Germinal center (tissue), 1 donor: ENCODE results near the gene KIF16B.
A peak's percentile ranks its signal among the peaks of the same experiment; 100 is the strongest.
"Not testable (repeated sequence)": the region's sequence is repeated elsewhere in the genome, so short reads cannot be mapped to it uniquely, and the experiment has no call there.

Source experiments
- DNase-seq: peaks from one replicate; pipeline ENCODE4 v3.0.0; 2012; ENCODE audit warnings: mixed read lengths, low spot score

KIF16B gene

DNA sequence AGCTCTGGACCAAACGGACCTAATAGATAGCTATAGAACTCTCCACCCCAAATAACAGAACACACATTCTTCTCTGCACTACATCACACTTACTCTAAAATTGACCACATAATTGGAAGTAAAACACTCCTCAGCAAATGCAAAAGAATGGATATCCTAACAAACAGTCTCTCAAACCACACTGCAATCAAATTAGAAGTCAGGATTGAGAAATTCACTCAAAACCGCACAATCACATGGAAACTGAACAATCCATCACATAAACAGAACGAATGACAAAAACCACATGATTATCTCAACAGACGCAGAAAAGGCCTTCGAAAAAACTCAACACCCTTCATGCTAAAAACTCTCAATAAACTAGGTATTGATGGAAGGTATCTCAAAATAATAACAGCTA, 50.6 kb downstream of the KIF16B start:
- DNase-seq: not testable (repeated sequence)

DNA sequence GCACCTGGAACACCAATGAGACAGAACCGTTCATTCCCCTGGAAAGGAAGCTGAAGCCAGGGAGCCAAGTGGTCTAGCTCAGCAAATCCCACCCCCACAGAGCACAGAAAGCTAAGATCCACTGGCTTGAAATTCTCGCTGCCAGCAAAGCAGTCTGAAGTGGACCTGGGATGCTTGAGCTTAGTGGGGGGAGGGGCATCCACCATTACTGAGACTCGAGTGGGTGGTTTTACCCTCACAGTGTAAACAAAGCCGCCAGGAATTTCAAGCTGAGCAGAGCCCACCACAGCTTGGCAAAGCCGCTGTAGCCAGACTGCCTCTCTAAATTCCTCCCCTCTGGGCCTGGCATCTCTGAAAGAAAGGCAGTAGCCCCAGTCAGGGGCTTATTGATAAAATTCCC, 53.1 kb downstream of the KIF16B start:
- no peak for DNase-seq

DNA sequence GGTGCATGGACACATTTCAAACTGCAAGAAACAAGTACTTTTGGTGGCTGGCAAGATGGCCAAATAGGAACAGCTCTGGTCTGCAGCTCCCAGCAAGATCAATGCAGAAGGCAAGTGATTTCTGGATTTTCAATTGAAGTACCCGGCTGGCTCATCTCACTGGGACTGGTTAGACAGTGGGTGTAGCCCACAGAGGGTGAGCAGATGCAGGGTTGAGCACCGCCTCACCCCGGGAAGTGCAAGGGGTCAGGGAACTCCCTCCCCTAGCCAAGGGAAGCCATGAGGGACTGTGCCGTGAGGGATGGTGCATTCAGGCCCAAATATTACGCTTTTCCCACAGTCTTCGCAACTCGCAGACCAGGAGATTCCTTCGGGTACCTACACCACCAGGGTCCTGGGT, 53.6 kb downstream of the KIF16B start:
- DNase-seq: not testable (repeated sequence)

DNA sequence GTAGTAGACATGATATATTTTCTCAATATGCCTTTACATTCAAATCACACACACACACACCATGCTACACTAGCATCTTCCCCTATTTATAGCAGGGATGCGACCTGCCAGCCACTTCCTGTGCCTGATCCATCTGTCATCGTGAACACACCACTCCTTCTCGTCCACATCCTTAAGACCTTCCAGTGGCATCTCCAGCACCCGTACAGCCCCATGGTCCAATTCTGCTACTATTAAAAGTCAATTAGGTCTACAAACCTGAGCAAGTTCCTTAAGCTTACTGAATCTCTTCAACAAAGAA, 54.5 kb downstream of the KIF16B start:
- no peak for DNase-seq

DNA sequence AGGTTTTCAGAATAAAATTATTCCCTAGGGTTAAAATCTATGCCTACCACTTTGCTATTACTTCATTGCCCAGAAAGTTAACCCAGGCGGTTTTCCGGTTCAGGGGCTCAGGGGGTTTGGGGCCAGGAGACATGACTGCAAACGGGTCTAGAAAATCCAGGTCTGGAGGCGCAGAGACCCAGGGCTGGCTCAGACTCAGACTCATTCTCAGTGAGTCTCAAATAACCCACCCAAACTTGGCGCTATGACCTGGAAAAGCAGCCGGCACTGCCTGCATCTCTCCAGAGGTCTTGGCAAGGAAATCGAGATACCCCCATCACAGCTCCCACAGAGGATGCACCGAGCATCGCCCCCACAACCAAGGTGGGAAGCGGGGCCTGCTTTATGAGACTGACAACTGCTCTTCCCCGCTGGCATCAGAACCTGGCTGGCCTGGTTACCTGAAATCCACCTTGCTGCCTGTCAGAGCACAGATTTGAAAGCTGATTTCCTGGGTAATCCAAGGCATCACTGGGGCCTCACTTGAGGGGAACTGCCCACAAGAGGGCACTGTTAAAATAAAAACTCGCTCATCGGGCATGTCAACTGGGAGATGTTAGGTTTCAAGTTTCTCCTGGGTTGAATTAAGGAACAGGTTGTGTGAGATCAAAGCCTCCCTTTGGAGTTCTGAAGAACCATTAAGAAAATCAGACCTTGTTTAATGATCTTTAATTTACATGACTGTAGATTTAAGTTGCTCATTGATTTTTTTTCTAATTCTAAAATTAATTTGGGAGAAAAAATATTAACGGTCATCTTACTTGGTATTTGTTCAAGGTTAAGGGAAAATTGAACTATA, 55.1 kb downstream of the KIF16B start:
- DNase-seq: peak; percentile 66

DNA sequence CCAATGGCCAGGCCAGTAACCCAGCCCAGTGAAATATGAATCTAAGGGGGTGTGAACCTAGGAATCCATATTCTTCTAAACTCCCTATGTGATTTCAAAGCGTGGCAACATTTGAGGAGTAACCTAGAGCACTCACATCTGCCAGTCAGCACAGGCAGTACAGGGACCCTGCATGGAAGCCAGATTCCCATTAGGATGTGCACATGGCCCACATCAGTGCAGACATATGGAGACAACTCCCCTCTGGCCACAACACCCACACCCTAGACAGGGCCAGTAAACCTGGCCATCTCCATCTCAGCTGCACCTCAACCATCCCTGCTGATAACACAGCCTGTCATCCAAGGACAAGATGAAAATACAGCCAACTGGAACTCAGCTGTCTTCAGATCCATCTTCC, 56.5 kb downstream of the KIF16B start:
- no peak for DNase-seq

DNA sequence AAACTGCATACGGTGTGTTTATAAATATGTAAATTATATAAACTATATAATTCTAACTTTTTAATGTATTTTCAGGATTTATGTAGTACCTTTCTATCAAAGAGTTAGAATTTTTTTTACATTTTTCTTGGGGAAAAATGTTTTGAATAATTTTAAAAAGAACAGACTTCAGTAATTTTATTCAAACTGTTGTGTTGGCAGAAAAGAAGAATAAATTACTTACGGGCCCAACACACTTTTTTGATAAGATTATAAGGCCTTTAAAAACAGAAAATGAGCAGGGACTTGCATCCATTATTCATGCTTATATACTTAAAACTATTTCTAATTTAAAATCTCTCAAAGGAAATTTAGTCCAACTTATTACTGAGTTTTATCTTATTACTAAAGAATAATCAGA, 58.2 kb downstream of the KIF16B start:
- no peak for DNase-seq

DNA sequence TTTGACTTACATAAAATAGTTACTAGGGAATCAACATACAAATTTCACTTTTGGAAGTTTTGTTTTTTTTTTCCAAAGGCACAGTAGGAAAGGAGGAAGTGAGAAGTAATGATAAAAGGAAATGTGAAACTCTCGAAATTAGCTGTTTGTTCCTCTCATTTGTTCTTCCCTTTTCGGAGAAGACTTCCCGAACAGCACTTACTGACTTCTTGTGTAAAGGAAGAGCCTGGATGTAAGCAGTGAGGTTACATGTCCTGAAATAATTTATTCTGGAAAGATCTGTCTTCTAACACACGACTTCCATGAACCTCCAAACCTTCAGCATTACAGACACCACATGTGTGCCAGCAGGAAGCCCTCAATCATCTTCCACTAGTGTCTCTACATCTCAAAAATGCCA, 59.1 kb downstream of the KIF16B start:
- DNase-seq: no peak

DNA sequence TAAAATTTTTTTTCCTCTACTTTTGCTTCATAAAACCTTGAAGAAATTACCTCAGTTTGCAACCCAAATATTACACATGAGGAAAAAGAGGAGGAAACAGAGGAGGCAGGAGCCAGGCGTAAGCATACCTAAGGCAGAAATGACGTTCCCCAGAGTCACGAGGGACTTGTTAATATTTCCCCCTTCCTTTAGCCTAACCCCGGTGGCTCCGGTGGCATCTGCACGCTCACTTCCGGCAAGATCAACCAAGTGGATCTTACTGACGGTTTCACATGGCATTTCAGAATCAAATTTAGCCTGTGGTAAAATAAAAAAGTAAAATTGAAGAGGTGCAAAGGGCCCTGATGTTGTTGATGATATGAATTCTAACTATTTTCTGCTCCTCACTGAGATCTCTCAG, 67.4 kb downstream of the KIF16B start:
- peak; percentile 37 for DNase-seq

DNA sequence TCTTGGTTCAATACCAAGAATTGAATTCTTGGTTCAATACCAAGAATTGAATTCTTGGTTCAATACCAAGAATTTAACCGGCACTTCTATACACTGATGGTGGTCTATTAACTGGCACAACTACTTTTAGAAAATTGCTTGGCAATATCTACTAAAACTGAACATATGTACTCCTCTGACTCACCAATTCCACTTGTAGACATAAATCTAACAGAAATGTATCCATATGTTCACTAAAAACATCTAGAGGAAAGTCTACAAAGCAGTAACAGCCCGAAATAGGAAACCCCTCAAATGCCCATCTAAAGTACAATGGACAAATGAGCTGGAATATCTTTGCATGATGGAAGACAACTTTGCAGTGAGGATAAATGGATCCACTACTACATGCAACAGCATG, 71.9 kb downstream of the KIF16B start:
- no peak for DNase-seq

DNA sequence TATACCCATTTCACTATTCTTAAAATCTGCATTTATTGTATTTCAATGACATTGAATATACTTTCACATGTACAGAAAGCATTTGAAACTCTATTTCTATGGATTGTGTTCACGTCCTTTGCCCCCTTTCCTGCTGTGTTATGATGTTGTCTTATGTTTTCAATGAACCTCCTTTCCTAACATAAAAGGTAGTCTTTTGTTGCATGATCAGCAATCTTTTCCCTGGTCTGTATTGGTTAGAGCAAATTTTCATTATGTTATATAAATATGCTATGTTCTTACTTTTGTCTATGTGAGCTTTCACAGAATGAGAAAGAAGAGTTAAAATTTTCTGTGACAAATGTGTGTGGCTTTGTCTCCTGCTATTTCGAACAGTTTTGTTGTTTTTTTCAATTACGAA, 73.1 kb downstream of the KIF16B start:
- DNase-seq: no peak

DNA sequence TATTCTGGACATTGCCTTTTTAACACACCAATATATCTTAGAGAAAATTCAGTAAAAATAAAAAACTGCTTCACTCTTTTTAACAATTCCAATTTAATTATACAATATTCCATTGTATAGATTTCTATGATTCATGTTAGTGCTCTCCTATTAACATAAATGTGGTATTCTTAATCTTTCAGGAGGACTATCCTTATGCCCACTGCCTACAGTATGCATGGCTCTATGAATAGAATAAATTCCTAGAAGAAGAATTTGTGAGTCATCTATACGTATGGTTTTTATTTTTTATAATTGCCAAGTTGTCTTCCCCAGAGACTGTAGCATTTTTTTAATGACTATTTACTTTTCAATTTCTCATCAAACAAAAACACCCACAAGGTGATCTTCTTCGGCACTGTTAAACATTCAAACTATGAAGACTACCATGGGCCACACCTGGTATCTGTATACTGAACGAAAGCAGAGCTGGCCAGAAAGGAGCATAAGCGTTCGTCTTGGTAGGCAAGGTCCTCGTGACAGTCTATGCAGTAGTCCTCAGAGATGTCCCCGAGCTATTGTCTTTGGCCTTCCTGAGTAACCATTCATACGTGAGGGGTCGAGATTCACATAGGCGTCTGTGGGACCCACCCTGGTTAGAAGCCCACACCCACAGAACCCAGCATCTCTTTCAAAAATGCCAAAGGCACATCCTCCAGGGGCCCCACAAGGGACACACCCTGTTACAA, 74.6 kb downstream of the KIF16B start:
- no peak for DNase-seq

DNA sequence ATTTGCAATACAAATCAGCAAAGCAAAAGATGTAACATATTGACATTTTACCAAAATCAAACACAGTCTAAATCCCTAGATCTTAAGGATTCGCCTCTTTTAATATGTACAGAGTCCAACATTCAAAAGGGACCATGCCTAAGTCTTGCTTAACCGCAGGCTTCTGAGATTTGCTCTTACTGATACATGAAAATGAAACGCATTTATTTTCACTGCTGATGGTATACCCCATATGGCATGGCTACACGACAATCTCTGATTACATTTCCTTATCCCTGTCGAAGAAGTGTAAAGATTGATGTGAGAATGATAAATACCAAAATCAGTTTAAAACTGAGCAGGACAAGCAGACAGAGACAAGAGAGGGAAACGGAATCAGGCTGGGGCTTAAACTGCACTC, 75.4 kb downstream of the KIF16B start:
- no peak for DNase-seq

DNA sequence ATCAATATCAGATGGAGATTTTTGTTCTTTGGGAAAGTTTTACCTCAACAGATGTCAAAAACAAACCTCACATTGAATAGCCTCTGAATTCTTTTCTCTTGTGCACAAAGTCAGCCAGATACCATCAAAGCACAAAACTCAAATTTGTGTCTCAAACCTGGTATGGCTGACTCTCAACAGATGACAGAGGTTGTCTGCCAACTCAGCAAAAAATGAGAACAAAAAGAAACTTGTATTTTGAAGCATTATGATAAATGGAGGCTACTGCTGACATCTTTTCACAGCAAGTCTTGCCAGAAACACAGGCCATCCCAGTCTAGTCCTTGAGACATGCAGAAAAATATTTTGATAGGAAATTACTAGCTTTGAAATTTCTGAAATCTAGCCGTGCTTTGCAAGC, 79.8 kb downstream of the KIF16B start:
- DNase-seq: no peak

DNA sequence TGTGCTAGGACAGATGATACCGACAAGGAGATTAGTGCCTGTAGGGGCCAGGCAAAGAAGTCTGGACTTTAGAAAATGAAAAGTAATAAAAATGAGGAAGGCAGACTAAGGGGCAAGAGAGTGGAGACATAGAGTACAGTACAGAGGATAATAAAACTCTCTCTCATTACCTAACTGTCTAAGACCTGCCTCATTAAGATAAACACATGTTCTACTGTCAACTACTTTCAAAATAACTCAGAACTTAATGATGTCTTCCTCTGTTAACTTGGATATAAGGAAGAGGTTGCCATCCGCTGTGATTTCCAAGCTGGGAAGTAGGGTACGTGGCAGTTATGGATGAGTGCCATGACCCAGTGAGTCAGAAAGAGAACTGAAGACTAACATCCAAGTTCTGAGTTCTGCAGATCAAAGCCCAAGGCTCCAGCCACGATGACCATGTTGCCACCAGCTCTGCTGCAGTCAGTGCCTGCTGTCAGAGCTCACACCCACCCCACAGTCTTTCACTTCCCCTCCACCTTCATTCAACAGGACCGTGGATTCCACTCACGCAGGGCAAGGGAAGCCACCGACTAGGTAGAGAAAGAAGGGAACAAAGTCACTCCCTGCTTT, 81.8 kb downstream of the KIF16B start:
- no peak for DNase-seq

DNA sequence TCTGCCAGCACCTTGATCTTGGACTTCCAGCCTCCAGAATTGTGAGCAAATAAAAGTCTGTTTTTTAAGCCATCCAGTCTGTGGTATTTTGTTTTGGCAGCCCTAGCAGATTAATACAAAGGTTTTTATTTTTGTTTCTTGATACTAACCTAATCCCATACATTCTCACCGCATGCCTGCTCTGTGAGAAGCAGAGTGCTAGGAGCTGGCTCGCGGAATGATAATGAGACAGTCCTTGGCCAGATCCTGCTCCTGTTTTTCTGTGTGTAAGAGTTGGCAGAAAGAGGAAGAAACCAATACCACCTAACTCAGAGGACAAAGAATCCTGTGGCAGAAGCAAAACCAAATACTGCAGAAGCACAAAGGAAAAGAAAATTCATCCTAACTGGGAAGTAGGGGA, 82.6 kb downstream of the KIF16B start:
- DNase-seq: no peak

DNA sequence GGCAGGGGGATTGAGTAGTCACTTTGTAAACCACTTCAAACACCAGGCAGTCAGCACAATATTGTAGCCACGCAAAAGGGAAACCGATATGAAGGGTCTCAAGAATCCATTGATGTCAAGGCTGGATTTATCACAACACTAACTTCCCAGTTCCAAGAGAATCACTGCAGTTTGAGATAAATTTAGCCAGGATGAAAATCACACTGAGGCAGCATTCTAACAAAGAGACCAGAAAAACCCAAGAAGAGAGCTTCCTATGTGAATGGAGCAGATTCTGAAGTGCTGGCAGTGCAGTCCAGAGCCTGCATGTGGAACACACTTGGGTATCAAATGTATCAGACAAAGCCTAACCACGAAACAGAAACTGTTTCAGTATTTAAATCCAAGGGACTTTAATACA, 84.6 kb downstream of the KIF16B start:
- DNase-seq: no peak

DNA sequence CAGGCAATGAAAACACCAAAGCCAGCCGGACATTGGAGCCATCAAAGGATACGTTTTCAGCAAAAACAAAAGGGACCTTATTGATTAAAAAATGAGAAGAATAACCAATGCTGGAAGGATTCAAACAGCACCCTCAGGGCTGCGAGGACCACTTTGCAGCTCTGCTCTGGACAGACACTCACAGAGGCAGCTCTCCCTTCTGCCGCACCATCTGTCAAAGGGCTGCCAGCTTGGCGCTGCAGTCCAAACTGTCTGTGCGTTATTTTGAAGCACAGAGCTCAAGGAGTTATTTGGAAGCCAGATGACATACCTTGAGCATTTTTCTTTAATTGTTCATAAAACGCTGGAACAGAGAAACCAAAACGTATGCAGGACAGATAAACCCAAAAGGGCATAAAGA, 85.2 kb downstream of the KIF16B start:
- no peak for DNase-seq

DNA sequence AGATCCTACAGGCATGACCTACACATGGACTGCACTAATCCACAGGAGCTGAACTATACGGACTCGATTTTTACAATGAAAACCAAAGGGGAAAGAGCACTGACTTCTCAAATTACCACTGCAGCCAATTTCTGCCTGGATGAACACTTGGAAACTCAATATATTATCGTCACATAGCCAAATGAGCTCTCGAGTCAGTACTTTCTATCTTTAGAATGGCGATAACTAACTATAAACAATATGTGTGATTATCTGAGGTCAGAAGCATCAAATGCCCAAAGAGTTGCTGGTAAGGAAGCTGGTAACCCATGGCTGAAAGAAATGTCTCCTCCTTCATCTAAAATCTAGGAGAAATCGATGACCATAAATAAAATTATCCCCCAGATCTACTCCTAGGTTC, 86.7 kb downstream of the KIF16B start:
- DNase-seq: no peak

DNA sequence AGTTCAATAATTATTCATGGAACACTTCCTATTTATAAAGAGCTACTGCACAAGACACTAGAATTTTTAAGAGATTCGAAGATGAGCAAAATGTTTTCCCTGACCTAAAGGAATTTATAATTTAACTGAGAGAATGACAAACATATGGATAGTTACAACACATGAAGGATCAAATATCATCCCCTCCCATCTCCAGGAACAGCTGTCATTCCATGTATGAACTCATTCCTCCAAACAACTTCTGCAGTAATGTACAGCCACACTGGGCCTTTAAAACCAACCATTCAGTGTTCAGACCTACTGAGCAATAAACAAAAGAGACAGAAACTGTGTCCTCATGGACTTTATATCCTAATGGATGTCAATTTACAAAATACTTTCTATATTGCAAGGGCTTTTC, 87.8 kb downstream of the KIF16B start:
- DNase-seq: no peak

DNA sequence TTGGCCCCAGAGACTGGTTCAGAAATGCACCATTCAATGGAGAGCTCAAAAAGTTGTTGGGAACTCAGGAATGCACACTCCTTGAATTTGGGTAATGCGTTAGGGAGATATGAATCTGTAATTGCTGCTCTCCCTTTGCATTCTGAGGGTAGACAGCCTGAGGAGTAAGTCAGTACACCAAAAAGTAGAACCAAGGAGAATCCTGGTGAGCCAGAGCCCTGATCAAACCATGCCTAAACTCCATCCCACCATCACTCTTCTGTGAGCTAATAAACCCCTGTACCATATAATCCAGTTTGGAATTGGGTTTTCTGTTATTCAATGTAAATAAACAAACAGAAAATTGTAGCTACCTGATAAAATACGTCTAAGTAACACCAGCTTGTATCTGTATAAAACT, 90.2 kb downstream of the KIF16B start:
- no peak for DNase-seq

DNA sequence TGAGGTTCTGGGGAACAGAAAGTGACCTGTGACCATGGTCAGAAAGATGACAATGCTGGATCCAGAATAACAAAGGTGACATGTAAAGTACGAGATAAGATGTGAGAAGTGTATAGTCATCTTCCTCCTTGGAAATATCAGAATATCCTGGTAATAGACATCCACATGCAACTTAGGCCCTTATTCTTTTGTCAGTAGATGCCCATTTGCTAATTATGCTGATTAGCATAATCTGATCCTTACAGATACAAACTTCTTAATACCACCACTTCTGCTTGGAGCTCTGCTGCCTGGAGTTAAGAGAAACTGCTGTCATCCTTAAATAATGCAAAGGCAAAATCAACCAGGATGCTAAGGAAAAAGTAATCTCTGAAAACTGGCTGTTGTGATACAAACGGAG, 91.3 kb downstream of the KIF16B start:
- no peak for DNase-seq

DNA sequence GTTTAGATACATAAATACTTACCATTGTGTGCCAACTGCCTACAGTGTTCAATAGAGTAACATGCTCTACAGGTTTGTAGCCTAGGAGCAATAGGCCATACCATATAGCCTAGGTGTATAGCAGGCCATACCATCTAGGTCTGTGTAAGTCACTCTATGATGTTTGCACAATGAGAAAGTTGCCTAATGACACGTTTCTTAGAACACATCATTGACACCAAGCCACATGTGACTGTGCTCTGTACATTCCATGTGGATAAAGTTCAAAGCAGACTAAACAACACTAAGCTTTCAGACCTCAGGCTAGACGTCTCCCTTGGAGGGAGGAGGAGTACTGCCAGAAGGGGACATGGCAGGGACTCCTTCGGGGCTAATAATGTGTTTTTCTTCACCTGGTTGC, 93.6 kb downstream of the KIF16B start:
- DNase-seq: no peak

DNA sequence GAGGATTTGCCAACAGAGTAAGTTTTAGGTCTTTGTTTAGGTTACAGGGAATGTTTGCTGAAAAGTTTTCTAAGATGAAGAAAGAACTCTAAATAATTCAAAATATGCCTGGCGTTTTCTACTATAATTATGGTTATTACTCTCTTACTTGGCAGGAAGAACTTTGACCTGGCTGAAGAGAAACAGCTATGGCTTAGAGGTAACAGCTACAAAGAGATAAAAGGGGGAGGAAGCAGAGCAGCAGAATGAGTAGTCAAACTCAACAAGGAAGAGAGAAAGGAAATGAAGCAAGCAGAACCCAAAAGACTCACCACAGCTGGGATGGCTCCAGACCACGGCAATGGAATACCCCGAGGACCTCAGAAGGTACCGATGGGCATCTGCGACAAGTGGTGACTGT, 95.6 kb downstream of the KIF16B start:
- DNase-seq: no peak
